Stimulated activated CD4-positive, alpha-beta T cell treated with anti-CD3 and anti-CD28 coated beads, TNF-alpha, amount 100 ng/mL, for 4 hours (primary cell): ENCODE results near the gene ABTB2.
"Not testable (repeated sequence)": the region's sequence is repeated elsewhere in the genome, so short reads cannot be mapped to it uniquely, and the experiment has no call there.

ENCODE experiments used
- DNase-seq, 3 experiments: peaks; one replicate each; pipeline ENCODE4 v3.0.0-alpha.2; 2020; ENCODE audit warnings: low read depth in 3 of 3

Gene ABTB2

DNA sequence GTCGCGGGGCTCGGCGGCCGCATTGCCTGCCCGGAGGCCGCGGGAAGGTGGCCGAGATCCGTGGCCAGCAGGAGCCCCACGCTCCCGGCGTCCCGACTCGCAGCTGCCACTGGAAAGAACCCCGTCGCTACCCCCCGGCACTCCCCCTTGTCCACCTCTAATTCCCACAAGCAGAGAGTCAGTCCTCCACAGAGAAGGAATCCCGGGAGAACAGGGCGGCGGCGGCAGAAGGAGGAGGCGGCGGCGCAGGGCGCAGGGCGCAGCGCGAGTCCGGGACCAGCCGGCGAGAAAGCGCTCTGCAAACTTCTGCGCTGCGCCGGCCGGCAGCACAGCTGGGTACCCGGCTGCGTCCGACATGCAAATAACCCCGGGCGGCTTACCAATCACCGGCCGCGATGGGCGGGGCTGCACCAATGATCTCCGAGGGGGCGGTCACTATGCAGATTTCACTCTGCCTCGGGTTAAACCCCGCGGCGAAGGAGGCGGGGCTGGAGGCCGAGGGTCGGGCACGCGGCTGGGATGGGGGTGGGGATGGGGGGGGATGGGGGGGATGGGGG, at the start of gene ABTB2:
Gene ABTB2, minus strand, starts transcription at position 310 of the 557 bp plus-strand sequence.
- peak; percentile 94 to 96 (median 95) for DNase-seq

DNA sequence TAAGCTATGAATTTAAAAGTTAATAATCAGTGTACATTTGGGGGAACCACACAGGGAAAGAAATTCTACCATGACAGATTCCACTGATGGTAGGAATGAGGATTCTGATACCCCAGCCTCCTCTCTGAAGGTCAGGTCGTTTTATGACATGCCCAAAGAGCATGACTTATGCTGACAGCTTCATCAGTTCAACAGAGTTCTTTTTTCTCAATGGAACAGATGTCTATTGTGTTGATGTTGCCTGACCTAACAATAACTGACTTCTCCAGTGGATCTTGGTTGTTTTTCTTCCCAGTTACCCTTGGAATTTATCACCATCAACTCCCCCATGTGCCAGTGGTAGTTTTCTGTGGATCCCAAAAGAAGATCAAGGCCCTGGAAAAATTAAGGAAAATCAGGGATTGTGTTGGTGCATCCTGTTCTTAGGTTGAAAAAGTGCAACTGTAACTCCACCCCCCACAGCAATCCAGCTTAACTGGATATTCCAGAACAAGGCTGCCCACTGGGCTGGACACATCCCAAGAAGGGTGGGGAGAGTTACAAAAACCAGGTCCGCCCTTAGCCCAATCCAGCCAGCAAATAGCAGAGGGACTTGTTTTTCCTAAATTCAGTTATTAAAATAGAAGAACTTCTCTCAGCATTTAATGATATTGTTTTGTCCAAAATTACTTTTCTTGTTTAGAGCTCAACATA, 49.5 kb upstream of the ABTB2 start:
- DNase-seq: no peak

DNA sequence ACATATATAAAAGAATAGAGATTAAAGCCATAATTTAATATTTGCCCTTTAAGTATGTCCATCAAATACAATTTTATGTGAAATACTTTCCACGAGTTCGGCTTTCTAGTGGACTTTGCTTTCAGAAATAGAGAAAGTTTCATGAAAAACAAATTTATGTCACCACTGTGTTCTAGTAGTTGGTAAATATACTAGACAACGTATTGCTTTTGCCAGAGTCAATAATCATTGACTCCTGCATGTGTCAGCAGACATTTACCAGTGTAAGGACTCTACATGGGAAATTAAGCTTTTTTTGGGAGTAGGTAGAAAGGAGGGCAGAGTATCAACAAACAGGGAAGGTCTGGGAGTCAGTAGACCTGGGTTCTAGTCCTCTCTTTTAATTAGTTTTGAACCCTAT, 48.6 kb upstream of the ABTB2 start:
- DNase-seq: no peak

DNA sequence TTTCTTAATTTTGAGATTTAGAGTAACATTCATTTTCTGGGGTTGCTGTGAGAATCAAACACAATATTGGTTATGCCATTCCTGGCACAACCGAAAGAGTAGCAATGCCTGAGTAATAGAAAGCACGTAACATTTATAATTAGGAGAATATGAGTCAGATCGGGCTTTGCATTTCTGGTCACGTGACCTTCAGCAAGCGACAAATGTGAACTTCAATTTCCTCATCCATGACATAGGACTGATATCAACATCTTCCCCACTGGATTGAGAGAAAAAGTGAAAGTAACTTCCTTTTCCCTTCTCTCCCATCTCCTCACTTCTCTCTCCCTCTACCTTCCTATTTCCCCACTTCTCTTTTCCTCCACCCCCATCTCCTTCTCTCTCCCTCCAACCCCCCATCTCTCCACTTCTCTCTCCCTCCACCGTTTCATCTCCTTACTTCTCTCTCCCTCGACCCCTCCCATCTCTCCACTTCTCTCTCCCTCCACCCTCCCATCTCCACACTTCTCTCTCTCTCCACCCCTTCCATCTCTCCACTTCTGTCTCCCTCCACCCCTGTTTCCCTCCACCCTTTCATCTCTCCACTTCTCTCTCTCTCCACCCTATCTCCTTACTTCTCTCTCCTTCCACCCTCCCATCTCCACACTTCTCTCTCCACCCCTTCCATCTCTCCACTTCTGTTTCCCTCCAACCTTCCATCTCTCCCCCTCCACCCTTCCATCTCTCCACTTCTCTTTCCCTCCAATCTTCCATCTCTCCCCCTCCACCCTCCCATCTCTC, 47.5 kb upstream of the ABTB2 start:
- no peak for DNase-seq

DNA sequence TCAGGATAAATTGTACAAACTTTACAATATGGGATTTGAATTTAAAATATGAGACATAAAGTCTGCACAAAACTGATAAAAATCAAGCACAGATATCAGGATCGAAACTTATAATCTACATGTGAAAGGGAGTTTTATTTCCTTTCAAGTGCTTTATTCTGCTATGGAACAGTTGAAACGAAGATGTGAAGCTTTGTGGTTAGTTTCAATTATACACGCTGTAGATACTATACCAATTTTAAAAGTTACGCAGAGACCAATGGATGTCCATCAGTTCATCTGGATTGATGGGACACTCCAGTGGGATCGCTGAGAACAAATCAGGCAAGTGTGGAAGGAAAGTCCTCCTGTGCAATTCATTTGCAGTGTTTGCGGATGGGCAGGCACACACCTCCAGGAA, 46.5 kb upstream of the ABTB2 start:
- DNase-seq: no peak

DNA sequence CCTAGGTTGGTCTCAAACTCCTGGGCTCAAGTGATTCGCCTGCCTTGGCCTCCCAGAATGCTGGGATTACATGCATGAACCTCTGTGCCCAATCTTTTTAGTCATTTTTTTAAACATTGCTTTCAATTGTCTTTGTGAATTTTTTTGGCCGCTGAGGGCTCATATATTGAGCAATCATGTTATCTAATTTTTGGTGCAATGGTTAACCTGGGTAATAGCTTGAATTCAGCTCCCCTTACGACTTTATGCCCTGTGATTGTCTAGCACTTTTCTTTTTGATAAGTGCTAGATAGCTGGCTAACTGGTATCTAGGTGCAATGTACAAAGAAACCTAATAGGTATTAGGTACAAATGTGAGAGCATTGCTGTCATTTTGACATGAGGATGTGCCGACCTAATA, 45.6 kb upstream of the ABTB2 start:
- DNase-seq: no peak

DNA sequence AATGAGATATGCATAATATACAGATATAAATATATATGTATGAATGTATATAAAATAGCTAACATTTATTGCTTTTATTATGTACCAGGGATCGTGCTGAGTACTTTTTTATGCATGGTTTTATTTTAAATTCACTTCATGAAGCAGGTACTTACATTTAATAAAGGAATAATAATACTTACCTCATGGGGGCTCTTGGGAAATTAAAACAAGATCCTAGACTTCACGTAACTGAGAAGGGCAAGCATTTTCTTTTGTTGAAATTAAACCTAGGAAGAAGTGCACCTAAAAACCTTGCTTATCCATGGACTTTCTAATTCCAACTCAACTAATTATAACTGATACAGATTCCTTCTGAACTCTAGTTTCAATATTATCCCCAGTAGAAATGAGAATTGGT, 40.0 kb upstream of the ABTB2 start:
- no peak for DNase-seq

DNA sequence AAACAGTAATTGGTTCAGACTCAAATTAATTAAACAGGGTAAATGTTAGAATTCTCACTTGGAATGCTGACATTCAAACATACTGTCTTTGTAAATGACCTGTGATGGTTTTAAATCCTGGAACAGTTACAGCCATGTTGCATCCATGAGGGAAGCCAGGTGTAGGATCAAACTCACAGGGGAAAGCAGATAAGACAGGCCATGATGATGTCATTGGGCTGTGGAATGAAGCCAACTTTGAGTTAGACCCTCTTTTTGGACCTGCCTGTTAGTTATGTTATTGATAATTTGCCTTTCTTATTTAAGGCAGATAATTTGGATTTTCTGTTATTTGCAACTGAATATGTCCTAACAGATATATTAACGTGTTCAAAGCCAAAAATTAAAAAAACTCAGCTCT, 39.3 kb upstream of the ABTB2 start:
- no peak for DNase-seq

DNA sequence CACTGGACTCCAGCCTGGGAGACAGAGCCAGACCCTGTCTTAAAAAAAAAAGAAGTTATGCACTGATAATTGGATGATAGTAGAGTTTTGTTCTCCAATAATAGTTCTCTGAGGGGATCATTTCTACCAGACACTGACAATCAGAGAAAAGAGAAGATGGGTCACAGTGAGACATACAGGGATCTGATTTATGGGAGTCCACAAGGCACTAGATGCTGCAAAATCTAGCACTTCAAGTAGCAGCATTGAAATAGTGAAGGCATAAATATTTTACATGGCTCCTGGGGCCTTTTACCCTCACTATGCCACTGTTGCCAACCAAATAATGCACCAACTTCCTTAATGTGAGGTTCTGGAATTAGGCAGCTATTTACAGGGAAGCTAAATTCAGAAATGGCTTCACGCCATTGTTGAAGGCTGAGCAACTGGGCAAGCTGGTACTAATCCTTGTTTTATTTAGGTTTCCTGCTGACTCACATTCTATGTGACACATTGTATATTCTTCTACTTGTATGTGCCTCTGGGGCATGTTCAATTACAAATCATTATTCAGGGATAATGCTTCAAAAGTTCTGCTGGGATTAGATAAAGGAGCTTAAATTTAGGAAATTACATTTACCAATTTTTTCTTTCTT, 38.2 kb upstream of the ABTB2 start:
- no peak for DNase-seq

DNA sequence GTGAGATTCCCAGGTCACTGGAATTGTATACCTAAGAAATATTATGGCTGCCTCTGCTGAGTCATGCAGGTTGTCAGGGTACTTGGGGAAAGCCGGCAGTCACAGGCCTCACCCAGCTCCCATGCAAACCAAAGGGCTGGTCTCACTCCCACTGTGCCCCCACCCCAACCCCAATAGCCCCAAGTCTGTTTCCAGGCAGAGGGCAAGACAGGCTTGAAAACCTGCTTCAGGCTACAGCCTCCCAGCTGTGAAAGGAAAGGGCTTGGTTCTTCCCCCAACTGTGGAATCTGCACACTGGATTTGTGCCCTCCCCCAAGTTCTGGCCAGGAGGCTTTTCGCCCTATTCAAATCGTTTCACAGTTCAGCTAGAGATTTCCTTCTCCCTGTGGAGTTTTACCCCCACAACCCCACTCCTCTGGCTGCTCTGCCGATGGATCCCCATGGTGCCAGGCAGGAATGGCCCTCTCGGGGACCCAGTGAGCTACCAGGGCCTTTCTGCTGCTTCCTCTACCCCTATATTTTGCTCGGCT, 37.0 kb upstream of the ABTB2 start:
- no peak for DNase-seq

DNA sequence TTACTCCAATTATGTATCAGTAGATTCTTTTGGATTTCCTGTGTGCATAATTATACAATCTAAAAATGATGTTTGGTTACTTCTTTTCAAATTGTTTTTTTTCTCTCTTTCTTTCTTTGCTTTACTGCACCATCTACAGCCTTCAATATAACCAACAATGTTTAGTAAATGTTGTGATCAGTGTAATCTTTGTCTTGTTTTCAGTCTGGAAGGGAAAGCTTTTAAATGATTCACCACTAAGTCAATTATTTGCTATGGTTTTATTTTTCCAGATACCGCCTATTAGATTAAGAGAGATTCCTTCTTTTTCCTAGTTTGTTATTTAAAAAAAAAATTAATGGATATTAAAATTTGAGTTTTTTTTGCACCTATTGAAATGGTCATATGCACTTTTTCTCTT, 29.8 kb upstream of the ABTB2 start:
- DNase-seq: no peak

DNA sequence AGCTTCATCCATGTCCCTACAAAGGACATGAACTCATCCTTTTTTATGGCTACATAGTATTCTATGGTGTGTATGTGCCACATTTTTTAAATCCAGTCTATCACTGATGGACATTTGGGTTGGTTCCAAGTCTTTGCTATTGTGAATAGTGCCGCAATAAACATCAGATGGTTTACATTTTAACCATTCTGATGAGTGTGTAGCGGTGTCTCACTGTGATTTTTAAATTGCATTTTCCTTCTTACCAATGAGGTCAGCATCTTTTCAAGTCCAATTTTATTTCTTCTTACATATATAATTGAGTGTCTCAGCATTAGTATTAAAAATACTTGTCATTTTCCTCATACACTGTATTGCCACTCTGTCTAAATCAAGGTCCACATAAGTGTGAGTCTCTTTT, 28.5 kb upstream of the ABTB2 start:
- DNase-seq: not testable (repeated sequence)

DNA sequence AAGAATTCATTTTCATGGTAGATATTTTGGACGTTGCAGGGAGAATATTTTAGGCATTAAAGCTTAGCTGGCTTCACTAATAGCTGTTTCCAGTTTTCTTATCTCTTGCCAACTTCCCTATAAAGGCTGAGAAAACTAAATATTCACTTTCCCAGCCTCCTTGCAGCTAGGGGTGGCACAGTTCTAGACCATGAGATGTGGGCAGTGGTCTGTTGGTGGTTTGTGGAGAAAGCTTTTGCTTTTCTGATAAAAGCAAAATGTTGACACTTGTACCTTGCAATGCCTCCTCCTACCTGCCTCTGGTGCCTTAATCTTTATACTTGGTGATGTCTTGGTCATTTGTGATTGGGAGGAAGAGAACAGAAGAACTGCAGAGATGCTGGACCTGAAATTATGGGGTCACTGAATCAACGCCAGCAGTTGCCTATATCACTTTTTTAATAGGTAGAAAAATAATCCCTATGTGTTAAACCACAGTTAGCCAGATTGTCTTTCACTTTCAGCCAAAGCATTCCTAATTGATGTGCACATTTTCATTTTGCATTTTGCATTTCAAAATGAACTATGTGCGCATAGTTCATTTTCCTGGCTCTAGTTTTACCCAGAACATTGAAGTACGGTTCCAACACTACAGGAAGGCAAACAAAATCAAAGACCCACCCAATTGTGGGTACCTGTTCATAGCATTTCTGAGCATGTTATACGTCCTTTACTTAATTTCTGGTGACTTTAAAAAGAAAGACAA, 24.9 kb upstream of the ABTB2 start:
- no peak for DNase-seq

DNA sequence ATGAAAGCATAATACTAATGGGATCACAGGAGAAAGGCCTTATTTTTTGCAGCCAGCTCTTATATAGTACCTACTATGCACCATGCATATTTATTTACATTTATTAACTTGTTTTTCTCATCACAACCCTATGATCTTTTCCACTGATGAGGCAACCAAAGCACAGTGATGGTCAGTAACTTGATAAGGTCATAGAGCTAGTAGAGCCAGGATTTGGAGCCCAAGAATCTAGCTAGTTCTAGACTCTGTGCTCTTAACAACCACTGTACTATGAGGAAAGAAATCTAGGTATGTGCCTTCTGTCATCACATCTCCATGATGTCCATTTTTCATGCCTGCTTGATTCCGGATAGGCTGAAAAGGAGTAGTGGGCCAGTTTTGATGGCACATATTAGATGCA, 24.0 kb upstream of the ABTB2 start:
- DNase-seq: no peak

DNA sequence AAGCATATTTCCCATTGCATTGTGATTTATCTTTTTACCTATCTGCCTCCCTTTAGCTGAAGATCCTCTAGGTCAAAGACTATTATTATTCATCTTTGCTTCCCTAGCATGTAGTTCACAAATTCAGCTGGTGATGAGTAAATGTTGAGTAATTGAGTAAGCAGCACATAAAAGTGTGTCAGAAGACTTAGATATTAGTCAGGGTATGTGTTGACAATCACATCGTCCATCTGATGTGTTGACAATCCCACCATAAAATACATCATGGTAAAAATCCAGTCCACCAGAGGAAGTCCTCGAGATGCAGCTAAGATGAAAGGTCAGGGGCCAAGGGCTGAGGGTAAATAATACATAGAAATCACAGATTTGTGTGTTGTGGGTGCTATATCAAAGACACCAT, 22.9 kb upstream of the ABTB2 start:
- DNase-seq: no peak

DNA sequence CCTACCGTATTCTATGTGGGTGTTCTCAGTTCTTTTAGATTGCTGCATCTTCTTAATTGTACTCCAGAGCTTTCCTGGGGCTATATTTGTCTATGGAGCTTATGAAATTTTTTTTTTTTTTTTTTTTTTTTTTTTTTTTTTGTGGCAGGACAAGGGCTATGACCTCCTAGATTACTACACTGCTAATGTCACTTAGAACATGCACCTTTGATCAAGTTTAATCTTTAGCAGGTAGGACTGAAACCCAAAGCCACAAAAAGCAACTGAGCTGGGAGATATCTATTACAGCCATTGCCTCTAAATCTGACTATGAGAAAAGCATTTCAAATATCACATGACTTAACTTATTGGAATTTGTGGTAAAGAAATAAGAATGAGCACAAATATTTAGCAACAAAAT, 21.7 kb upstream of the ABTB2 start:
- no peak for DNase-seq

DNA sequence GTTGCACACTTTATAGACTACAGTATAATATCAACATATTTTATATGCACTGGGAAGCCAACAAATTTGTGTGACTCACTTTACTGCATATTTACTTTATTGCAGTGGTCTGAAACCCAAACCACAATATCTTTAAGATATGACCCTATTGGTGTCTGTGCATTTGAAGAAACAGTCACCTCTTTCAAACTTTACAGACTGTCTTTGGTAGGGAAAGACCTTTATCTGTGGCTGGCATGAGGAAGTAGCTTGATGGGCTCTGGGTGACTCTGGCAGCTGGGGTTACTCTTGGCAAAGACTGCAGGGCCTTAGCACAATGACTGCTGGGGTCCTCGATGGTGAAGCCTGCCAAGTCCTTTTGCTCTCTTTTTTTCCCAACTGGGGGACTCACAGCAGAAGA, 21.3 kb upstream of the ABTB2 start:
- DNase-seq: no peak

DNA sequence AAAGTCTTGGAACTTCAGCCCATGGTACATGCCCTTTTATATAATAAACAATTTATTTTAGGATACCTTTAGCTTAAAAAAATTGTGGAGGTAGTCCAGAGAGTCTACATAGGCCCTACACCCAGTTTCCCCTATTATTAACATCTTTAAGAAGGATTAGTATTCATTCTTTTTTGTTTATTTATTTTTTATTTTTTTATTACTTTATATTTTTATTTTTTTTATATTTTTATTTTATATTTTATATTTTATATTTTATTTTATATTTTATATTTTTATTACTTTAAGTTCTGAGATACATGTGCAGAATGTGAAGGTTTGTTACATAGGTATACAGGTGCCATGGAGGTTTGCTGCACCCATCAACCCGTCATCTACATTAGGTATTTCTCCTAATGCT, 15.9 kb upstream of the ABTB2 start:
- DNase-seq: no peak

DNA sequence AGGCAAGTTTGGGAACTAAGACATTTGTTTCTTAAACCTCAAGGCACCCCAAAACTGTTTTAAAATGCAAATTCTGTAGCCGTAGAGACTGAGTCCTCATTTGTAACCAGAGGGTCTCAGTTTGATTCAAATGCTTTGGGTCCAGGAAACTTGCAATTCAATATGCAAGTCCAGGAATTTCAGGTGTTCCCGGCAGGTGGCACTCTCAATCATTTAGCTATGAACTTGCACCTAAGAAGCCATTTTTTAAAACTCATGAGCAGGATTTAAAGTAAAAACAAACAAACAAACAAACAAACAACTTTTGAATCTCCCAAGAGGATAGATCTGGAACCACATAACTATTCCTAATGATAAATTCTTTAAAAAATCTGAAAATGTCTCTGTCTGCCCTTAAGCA, 8.7 kb upstream of the ABTB2 start:
- DNase-seq: no peak

DNA sequence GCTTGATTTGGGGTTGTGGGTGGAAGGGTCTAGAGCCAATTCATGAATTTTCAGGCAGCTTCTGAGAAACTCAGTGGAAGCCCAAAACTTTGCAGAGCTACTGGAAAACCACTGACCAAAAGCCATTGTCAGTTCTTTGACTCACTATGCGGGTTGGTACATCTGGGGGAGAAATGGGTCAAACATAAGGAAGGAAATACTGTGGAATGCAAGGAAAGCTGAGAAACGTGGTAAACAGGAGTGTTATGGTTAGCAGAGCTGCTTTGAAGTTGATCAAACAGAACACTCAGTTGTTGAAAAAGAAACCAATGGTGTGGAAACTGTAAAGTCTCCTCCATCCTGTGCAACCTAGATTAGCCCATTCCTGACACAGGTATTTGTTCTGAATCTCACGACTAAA, 6.3 kb upstream of the ABTB2 start:
- no peak for DNase-seq

DNA sequence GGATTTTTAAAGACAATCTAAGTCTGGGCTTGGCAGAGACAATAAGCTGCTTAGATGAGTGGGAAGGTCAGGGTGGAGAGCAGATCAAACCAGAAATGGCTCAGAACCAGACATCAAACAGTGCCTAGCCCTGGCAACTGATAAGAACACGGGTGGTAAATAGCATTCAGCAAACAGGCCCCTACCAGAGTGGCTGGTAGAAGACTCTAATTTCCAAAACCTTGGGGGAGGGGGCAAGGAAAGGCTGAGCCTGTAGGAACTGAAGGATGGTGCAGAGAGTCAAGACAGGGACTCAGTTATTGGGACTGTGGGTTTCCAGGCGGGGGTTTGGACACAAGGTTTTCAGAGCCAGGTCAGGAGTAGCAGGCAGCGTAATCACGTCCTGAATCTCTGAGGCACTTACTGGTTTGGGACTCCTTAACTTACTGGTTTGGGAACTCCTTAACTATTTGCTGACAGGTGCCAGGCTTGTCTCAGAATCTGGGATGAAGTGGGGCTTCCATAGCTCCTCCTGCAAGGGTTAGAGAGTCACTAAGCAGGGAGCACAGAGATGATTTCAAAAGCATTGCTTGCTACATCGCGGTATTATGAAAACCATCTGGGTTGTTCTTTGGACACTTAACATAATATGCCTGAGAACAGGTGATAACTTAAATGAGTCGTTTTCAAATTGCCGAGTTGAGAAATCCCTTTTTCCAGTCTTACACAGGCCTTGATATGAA, 5.7 kb upstream of the ABTB2 start:
- no peak for DNase-seq
